GM23338 (cell line): ENCODE data around the gene UNC45A. TPM values are rescaled to one million over a fixed set of nuclear protein-coding genes. Genes with fewer than 3 reads are reported as not detected.

ENCODE experiments used
- ATAC-seq: fragments of 200-7000 bp; cut with Tn5 transposase; 3 replicates; pipeline ENCODE4 v1.9.1; 2020
- DNase-seq: peaks from one replicate; pipeline ENCODE4 v3.0.0-alpha.2; 2015; ENCODE audit warnings: low spot score
- H2AFZ ChIP-seq: fragments of 200-600 bp; sonication (generic); 2 replicates; pipeline ENCODE4 v1.8.0; 2016; ENCODE audit warnings: antibody characterized with exemption, mild to moderate bottlenecking, moderate library complexity
- H3F3A ChIP-seq: fragments of 200-600 bp; sonication (generic); replicated peaks from 2 replicates; pipeline ENCODE4 v1.8.0; 2017; ENCODE audit warnings: antibody characterized with exemption, mixed run types, low read depth
- H3K27ac ChIP-seq: fragments of 200-600 bp; sonication (generic); 2 replicates; pipeline ENCODE4 v1.6.1; 2016; ENCODE audit warnings: low read depth
- H3K27me3 ChIP-seq: fragments of 200-600 bp; sonication (generic); 2 replicates; pipeline ENCODE4 v1.8.0; 2016; ENCODE audit warnings: mild to moderate bottlenecking, mixed run types, moderate library complexity; ENCODE audit not compliant: insufficient read depth
- H3K36me3 ChIP-seq: fragments of 200-600 bp; sonication (generic); 2 replicates; pipeline ENCODE4 v1.8.0; 2016; ENCODE audit warnings: mild to moderate bottlenecking; ENCODE audit not compliant: insufficient read depth
- H3K4me1 ChIP-seq: fragments of 200-600 bp; sonication (generic); 2 replicates; pipeline ENCODE4 v1.8.0; 2016; ENCODE audit warnings: mild to moderate bottlenecking, moderate library complexity; ENCODE audit not compliant: insufficient read depth
- H3K4me2 ChIP-seq: fragments of 200-600 bp; sonication (generic); 2 replicates; pipeline ENCODE4 v1.7.1; 2017; ENCODE audit warnings: mixed run types
- H3K4me3 ChIP-seq: fragments of 200-600 bp; sonication (generic); 2 replicates; pipeline ENCODE4 v1.6.1; 2016; ENCODE audit warnings: mixed run types
- H3K79me2 ChIP-seq: fragments of 200-600 bp; sonication (generic); replicated peaks from 2 replicates; pipeline ENCODE4 v1.8.0; 2017; ENCODE audit warnings: mild to moderate bottlenecking; ENCODE audit not compliant: insufficient read depth
- H3K9me2 ChIP-seq: fragments of 200-600 bp; sonication (generic); 2 replicates; pipeline ENCODE4 v1.8.0; 2017; ENCODE audit not compliant: insufficient read depth
- H4K20me1 ChIP-seq: fragments of 200-600 bp; sonication (generic); replicated peaks from 2 replicates; pipeline ENCODE4 v1.8.0; 2017; ENCODE audit warnings: mild to moderate bottlenecking; ENCODE audit not compliant: insufficient read depth
- H3K27ac Mint-ChIP-seq: 2 replicates; pipeline ENCODE4 v1.8.0; 2020; ENCODE audit warnings: inconsistent platforms, mild to moderate bottlenecking, moderate library complexity, mixed read lengths
- H3K27me3 Mint-ChIP-seq: 3 replicates; pipeline ENCODE4 v1.8.0; 2022; ENCODE audit warnings: low read depth, mild to moderate bottlenecking, moderate library complexity, mixed read lengths, inconsistent platforms; ENCODE audit not compliant: insufficient read depth, poor library complexity
- H3K36me3 Mint-ChIP-seq: 3 replicates; pipeline ENCODE4 v1.8.0; 2021; ENCODE audit warnings: low read depth, mild to moderate bottlenecking, inconsistent platforms, moderate library complexity, mixed read lengths
- H3K4me1 Mint-ChIP-seq: 3 replicates; pipeline ENCODE4 v1.8.0; 2020; ENCODE audit warnings: mild to moderate bottlenecking, inconsistent platforms, mixed read lengths
- H3K4me3 Mint-ChIP-seq: 3 replicates; pipeline ENCODE4 v1.8.0; 2021; ENCODE audit warnings: moderate library complexity, mild to moderate bottlenecking, inconsistent platforms, mixed read lengths
- H3K9me3 Mint-ChIP-seq: 3 replicates; pipeline ENCODE4 v1.8.0; 2020; ENCODE audit warnings: moderate library complexity, mild to moderate bottlenecking, inconsistent platforms, mixed read lengths
- CTCF ChIP-seq, 2 experiments: fragments of 200-600 bp in 1 of 2; sonication (generic) in 1 of 2; conservative IDR thresholded peaks; 2 replicates each; pipeline versions ENCODE4 v1.5.1 to v1.6.1; 2016 to 2017; ENCODE audit warnings: antibody characterized with exemption in 2 of 2, low read depth in 2 of 2, mild to moderate bottlenecking in 2 of 2, moderate library complexity in 1 of 2
- EZH2phosphoT487 ChIP-seq: fragments of 200-600 bp; sonication (generic); IDR thresholded peaks from one replicate; pipeline ENCODE4 v1.8.1; 2018; ENCODE audit warnings: antibody characterized with exemption; ENCODE audit not compliant: unreplicated experiment
- JUNB ChIP-seq: IDR thresholded peaks from one replicate; pipeline ENCODE4 v1.6.1; 2016; ENCODE audit warnings: antibody characterized with exemption; ENCODE audit not compliant: unreplicated experiment
- POLR2AphosphoS5 ChIP-seq: IDR thresholded peaks from 2 replicates; pipeline ENCODE4 v1.6.1; 2016; ENCODE audit warnings: antibody characterized with exemption, low read depth
- REST ChIP-seq: IDR thresholded peaks from one replicate; pipeline ENCODE4 v1.6.1; 2018; ENCODE audit warnings: antibody characterized with exemption; ENCODE audit not compliant: unreplicated experiment
- ZNF114 ChIP-seq: fragments of 250-450 bp; sonication (Bioruptor Pico); IDR thresholded peaks from 2 replicates; pipeline ENCODE4 v1.5.0; 2020; ENCODE audit warnings: mild to moderate bottlenecking, moderate library complexity
- ZNF462 ChIP-seq: fragments of 250-450 bp; sonication (Bioruptor Pico); IDR thresholded peaks from 2 replicates; pipeline ENCODE4 v1.5.0; 2020; ENCODE audit warnings: mild to moderate bottlenecking, moderate library complexity
- polyA plus RNA-seq: library from polyadenylated mRNA; unstranded; fragments of >200 nt; fragmentation: Nextera tagmentation; extraction: Ambion mirVana; gene quantifications from 2 replicates; pipeline ENCODE4 v1.2.1, GENCODE V29; 2016
- total RNA-seq: library from RNA; depleted of rRNA; stranded (reverse); fragments of >200 nt; shearing (Covaris generic); gene quantifications from 2 replicates; pipeline ENCODE4 v1.2.3, GENCODE V29; 2014

The UNC45A gene
- total and polyA plus RNA-seq, 2 experiments from 2014 or later: 40.2 to 86.8 TPM

- Histone ChIP-seq H3K27me3 (peaks cover 10% of the 10 kb centered on the region; the same call in 1 of the 2 replicates), H3K79me2 (no peaks in the 10 kb centered on the region; the same call in 1 of the 2 replicates), H3K9me2 (no peaks in the 10 kb centered on the region), H3K4me1 (peaks cover 23% of the 10 kb centered on the region), H3K4me2 (peak overlapping the region; percentile 100), H3K4me3 (peak overlapping the region; percentile 90), H3K27ac (no peak overlapping the region), H3F3A (peaks cover 6% of the 10 kb centered on the region; the same call in 1 of the 2 replicates), H2AFZ (peak overlapping the region; percentile 98), H3K36me3 (peaks cover 14% of the 10 kb centered on the region; the same call in 1 of the 2 replicates), H4K20me1 (no peaks in the 10 kb centered on the region; the same call in 1 of the 2 replicates)
- 0 out of 2 replicates have a peak overlapping the region, but pooled peaks have one; percentile 42 for H3K27ac Mint-ChIP-seq
- H3K27me3 Mint-ChIP-seq: peaks cover 16% of the 10 kb centered on the region
- TF ChIP-seq REST (no peak), POLR2AphosphoS5 (no peak), CTCF (conservative IDR thresholded peaks at IDR 0.05; ENCODE audit: low read depth in 2 of 2) (peak; percentile 81 to 91), ZNF462 (CRISPR knock-in tag) (no peak), JUNB (no peak), EZH2phosphoT487 (no peak), ZNF114 (CRISPR knock-in tag) (no peak)
- H3K36me3 Mint-ChIP-seq: peaks cover 12% of the 10 kb centered on the region
- DNase-seq: peak; percentile 96
- H3K4me3 Mint-ChIP-seq: peak overlapping the region; percentile 84
- H3K9me3 Mint-ChIP-seq: no peaks in the 10 kb centered on the region
- H3K4me1 Mint-ChIP-seq: peaks cover 29% of the 10 kb centered on the region
- ATAC-seq: peak; percentile 50
Measured at GRCh38 chr15:90934256-90934948, 683 bp upstream of the UNC45A start.
